Neural cell (in vitro differentiated cells): ENCODE results near the gene JAZF1.

ENCODE experiments used
- CTCF ChIP-seq: fragments of 450-650 bp; IDR thresholded peaks from 2 replicates; pipeline ENCODE4 v1.5.1; 2014; ENCODE audit warnings: antibody characterized with exemption, mild to moderate bottlenecking, moderate library complexity; ENCODE audit not compliant: poor library complexity, severe bottlenecking
- EP300 ChIP-seq: fragments of 450-650 bp; conservative IDR thresholded peaks from 2 replicates; pipeline ENCODE4 v1.6.1; 2014; ENCODE audit warnings: antibody characterized with exemption, mild to moderate bottlenecking, moderate library complexity; ENCODE audit not compliant: poor library complexity, severe bottlenecking
- EZH2 ChIP-seq: fragments of 200-600, 300-800 bp; shearing (Covaris generic), sonication (generic); IDR thresholded peaks from 2 replicates; pipeline ENCODE4 v1.6.1; 2014; ENCODE audit warnings: antibody characterized with exemption, low read length, borderline replicate concordance, mild to moderate bottlenecking; ENCODE audit not compliant: insufficient read depth, poor library complexity, severe bottlenecking
- POLR2AphosphoS5 ChIP-seq: IDR thresholded peaks from 2 replicates; pipeline ENCODE4 v1.6.1; 2012

DNA sequence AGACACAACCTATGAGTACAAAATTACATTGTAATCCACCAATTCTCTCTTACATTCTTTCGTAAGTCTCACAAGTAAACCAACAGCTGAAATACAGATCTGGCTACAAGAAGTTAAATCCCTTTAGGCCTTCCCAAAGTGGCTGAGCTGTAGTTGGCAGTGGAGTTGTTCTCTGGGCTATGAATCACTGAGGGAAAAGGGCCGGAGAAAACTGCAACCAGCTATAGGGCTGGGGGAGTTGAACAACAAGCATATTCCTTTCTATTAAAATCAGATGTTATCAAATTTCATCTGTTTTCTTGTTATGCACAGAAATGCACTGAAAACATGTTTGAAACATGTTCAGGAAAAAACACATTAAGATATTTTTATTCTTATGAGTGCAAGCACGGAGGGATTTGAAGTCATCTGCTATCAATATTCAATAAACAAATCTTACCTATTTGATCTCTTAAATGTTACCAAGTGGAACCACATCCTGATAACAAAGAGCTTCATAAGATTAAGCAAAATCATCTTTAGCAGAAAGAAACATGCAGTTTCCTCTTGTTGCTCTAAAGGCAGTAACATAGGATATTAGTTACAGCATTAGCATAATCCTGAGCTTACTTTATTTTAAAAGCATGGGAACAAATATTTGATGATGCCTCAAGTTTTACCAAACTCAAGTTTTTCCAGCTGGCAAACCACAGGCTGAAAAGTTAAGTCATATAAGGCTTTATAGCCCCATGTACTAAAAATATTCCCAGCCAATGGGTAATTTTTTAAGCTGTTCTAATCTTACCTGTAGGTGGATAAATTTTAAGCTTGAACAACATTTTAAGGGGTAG is 227.9 kb downstream of the JAZF1 start:
- TF ChIP-seq EZH2 (no peak), CTCF (no peak), EP300 (no peak), POLR2AphosphoS5 (no peak)
